ACC112 (cell line): ENCODE measurements around the gene ANKRD13D.
"Not testable (repeated sequence)": the region's sequence is repeated elsewhere in the genome, so short reads cannot be mapped to it uniquely, and the experiment has no call there.

Experiments used
- H2AFZ ChIP-seq: fragments of 200-600 bp; sonication (generic); one replicate; pipeline ENCODE4 v1.6.0; 2017; ENCODE audit warnings: antibody characterized with exemption, low read length; ENCODE audit not compliant: unreplicated experiment
- H3K27ac ChIP-seq: fragments of 200-600 bp; sonication (generic); 2 replicates; pipeline ENCODE4 v1.5.1; 2014; ENCODE audit warnings: low read depth, mild to moderate bottlenecking, antibody characterized with exemption, low read length, moderate library complexity
- H3K27me3 ChIP-seq: fragments of 200-600 bp; sonication (generic); 2 replicates; pipeline ENCODE4 v1.6.1; 2014; ENCODE audit warnings: mild to moderate bottlenecking, antibody characterized with exemption, low read length, moderate library complexity, mixed read lengths; ENCODE audit not compliant: insufficient read depth
- H3K36me3 ChIP-seq: fragments of 200-600 bp; sonication (generic); 2 replicates; pipeline ENCODE4 v1.6.1; 2016; ENCODE audit warnings: mild to moderate bottlenecking, antibody characterized with exemption, low read length, moderate library complexity, mixed read lengths; ENCODE audit not compliant: insufficient read depth
- H3K4me1 ChIP-seq: fragments of 200-600 bp; sonication (generic); one replicate; pipeline ENCODE4 v1.6.1; 2016; ENCODE audit warnings: low read length, mixed read lengths; ENCODE audit not compliant: insufficient read depth, unreplicated experiment, control insufficient read depth
- H3K4me3 ChIP-seq: fragments of 200-600 bp; sonication (generic); 2 replicates; pipeline ENCODE4 v1.5.1; 2014; ENCODE audit warnings: mild to moderate bottlenecking, low read depth, low read length
- H3K79me2 ChIP-seq: fragments of 200-600 bp; sonication (generic); one replicate; pipeline ENCODE4 v1.6.0; 2016; ENCODE audit warnings: low read length; ENCODE audit not compliant: control insufficient read depth, unreplicated experiment, insufficient read depth

Gene ANKRD13D

GRCh38 chr11:67314218-67314617, 25.1 kb downstream of the ANKRD13D start:
- H3K4me1 ChIP-seq = no peaks in the 10 kb centered on the region
- H3K27ac ChIP-seq = no peak overlapping the region
- H3K27me3 ChIP-seq = no peaks in the 10 kb centered on the region
- H3K79me2 ChIP-seq = no peaks in the 10 kb centered on the region
- no peaks in the 10 kb centered on the region for H3K36me3 ChIP-seq
- H2AFZ ChIP-seq = no peak overlapping the region
- no peak overlapping the region for H3K4me3 ChIP-seq

- Histone ChIP-seq H3K4me1 (no peaks in the 10 kb centered on the region), H3K36me3 (no peaks in the 10 kb centered on the region), H3K79me2 (no peaks in the 10 kb centered on the region), H2AFZ (no peak overlapping the region), H3K4me3 (no peak overlapping the region), H3K27me3 (no peaks in the 10 kb centered on the region), H3K27ac (no peak overlapping the region)
Observed at GRCh38 chr11:67315325-67315909, 26.3 kb downstream of the ANKRD13D start.

- Histone ChIP-seq H2AFZ (peak overlapping the region; percentile 98), H3K4me1 (no peaks in the 10 kb centered on the region), H3K27ac (peak overlapping the region; percentile 61), H3K36me3 (no peaks in the 10 kb centered on the region), H3K79me2 (no peaks in the 10 kb centered on the region), H3K4me3 (peak overlapping the region; percentile 80), H3K27me3 (no peaks in the 10 kb centered on the region)
Observed at GRCh38 chr11:67316882-67317204, 27.7 kb downstream of the ANKRD13D start.

GRCh38 chr11:67317205-67317887, 28.2 kb downstream of the ANKRD13D start:
- H3K36me3 ChIP-seq = no peaks in the 10 kb centered on the region
- H3K4me1 ChIP-seq = no peaks in the 10 kb centered on the region
- H3K4me3 ChIP-seq = peak overlapping the region; percentile 80
- H3K27me3 ChIP-seq = no peaks in the 10 kb centered on the region
- no peaks in the 10 kb centered on the region for H3K79me2 ChIP-seq
- peak overlapping the region; percentile 98 for H2AFZ ChIP-seq
- peak overlapping the region; percentile 61 for H3K27ac ChIP-seq

GRCh38 chr11:67317888-67318555, 28.9 kb downstream of the ANKRD13D start:
- H2AFZ ChIP-seq = peak overlapping the region; percentile 49
- no peak overlapping the region for H3K27ac ChIP-seq
- H3K79me2 ChIP-seq = no peaks in the 10 kb centered on the region
- no peaks in the 10 kb centered on the region for H3K27me3 ChIP-seq
- no peaks in the 10 kb centered on the region for H3K4me1 ChIP-seq
- H3K36me3 ChIP-seq = no peaks in the 10 kb centered on the region
- peak overlapping the region; percentile 80 for H3K4me3 ChIP-seq

- H3K27ac ChIP-seq, H2AFZ ChIP-seq, H3K27me3 ChIP-seq, H3K36me3 ChIP-seq, H3K79me2 ChIP-seq, H3K4me1 ChIP-seq: not testable (repeated sequence)
- H3K4me3 ChIP-seq = peak overlapping the region; percentile 80
Observed at GRCh38 chr11:67318876-67319275, 29.8 kb downstream of the ANKRD13D start.

- Histone ChIP-seq H3K4me3 (no peak overlapping the region), H3K79me2 (no peaks in the 10 kb centered on the region), H3K36me3 (no peaks in the 10 kb centered on the region), H3K4me1 (no peaks in the 10 kb centered on the region), H3K27me3 (no peaks in the 10 kb centered on the region), H3K27ac (no peak overlapping the region), H2AFZ (no peak overlapping the region)
Observed at GRCh38 chr11:67320011-67320410, 30.9 kb downstream of the ANKRD13D start.

- Histone ChIP-seq H3K4me3 (no peak overlapping the region), H3K4me1 (no peaks in the 10 kb centered on the region), H3K27me3 (no peaks in the 10 kb centered on the region), H3K27ac (no peak overlapping the region), H3K36me3 (no peaks in the 10 kb centered on the region), H3K79me2 (no peaks in the 10 kb centered on the region), H2AFZ (no peak overlapping the region)
Observed at GRCh38 chr11:67320691-67321090, 31.6 kb downstream of the ANKRD13D start.

- no peak overlapping the region for H3K27ac ChIP-seq
- H2AFZ ChIP-seq = no peak overlapping the region
- H3K36me3 ChIP-seq = no peaks in the 10 kb centered on the region
- H3K27me3 ChIP-seq = no peaks in the 10 kb centered on the region
- no peaks in the 10 kb centered on the region for H3K4me1 ChIP-seq
- no peak overlapping the region for H3K4me3 ChIP-seq
- no peaks in the 10 kb centered on the region for H3K79me2 ChIP-seq
Observed at GRCh38 chr11:67321313-67321871, 32.3 kb downstream of the ANKRD13D start.

GRCh38 chr11:67322049-67322448, 32.9 kb downstream of the ANKRD13D start:
- H2AFZ ChIP-seq = no peak overlapping the region
- no peaks in the 10 kb centered on the region for H3K79me2 ChIP-seq
- no peaks in the 10 kb centered on the region for H3K36me3 ChIP-seq
- H3K4me1 ChIP-seq = no peaks in the 10 kb centered on the region
- no peaks in the 10 kb centered on the region for H3K27me3 ChIP-seq
- no peak overlapping the region for H3K27ac ChIP-seq
- no peak overlapping the region for H3K4me3 ChIP-seq

- no peaks in the 10 kb centered on the region for H3K36me3 ChIP-seq
- no peak overlapping the region for H3K4me3 ChIP-seq
- H3K27ac ChIP-seq = no peak overlapping the region
- no peaks in the 10 kb centered on the region for H3K79me2 ChIP-seq
- no peak overlapping the region for H2AFZ ChIP-seq
- no peaks in the 10 kb centered on the region for H3K4me1 ChIP-seq
- H3K27me3 ChIP-seq = no peaks in the 10 kb centered on the region
Observed at GRCh38 chr11:67323526-67323925, 34.4 kb downstream of the ANKRD13D start.
